Omental fat pad (tissue), 4 donors: ENCODE data around the gene SLC7A8. TPM values are rescaled to one million over a fixed set of nuclear protein-coding genes. Genes with fewer than 3 reads are reported as not detected.

Experiments used
- small RNA-seq: library from RNA; depleted of rRNA; stranded (forward); fragments of <200 nt; gene quantifications from one replicate; pipeline ENCODE3, GENCODE V24; 2016
- total RNA-seq, 4 donors: library from RNA; depleted of rRNA; stranded (reverse); fragments of >200 nt; gene quantifications; one replicate each; pipeline ENCODE4 v1.1.0, GENCODE V29; 2016

SLC7A8 gene
- total RNA-seq, 4 donors from 2014 or later = 40.2 to 106 (median 92.1) TPM

Small RNAs within 50 kb of the gene (small RNA-seq; reads per million reads assigned to genes)
- not detected for gene AL049829.1
- not detected for gene RNU6-1138P

Other genes with a start within 250 kb of the SLC7A8 start
- 10 to 100 TPM; 27.0 to 84.8 (median 32.0) TPM for gene HAUS4, start 226.6 kb downstream of the SLC7A8 start, total RNA-seq
- 10 to 100 TPM in 2 of 4 donors, 1 to 10 TPM in 2; 4.0 to 13.4 (median 9.9) TPM for gene AJUBA, start 201.1 kb downstream of the SLC7A8 start, total RNA-seq
- gene C14orf93, start 173.5 kb downstream of the SLC7A8 start, total RNA-seq = 10 to 100 TPM in 1 of 4 donors, 1 to 10 TPM in 3; 6.0 to 12.2 (median 8.4) TPM
- gene PSMB5, start 148.8 kb downstream of the SLC7A8 start, total RNA-seq = 100 to 1,000 TPM; 126 to 150 (median 129) TPM
- not detected for gene PSMB11, start 141.4 kb downstream of the SLC7A8 start, total RNA-seq
- 1 to 10 TPM; 1.6 to 4.9 (median 1.8) TPM for gene CDH24, start 126.1 kb downstream of the SLC7A8 start, total RNA-seq
- gene ACIN1, start 88.5 kb downstream of the SLC7A8 start, total RNA-seq = 100 to 1,000 TPM in 3 of 4 donors, 10 to 100 TPM in 1; 85.6 to 143 (median 120) TPM
- gene C14orf119, start 88.2 kb downstream of the SLC7A8 start, total RNA-seq = 10 to 100 TPM; 39.2 to 46.7 (median 43.6) TPM
- gene CIROP, start 78.7 kb downstream of the SLC7A8 start, total RNA-seq = under 1 TPM in 1 of 4 donors, not detected in 3; 0.25 TPM
- 1 to 10 TPM in 1 of 4 donors, under 1 TPM in 2, not detected in 1; 0.36 to 2.7 (median 0.37) TPM for gene CEBPE, start 64.4 kb downstream of the SLC7A8 start, total RNA-seq
- not detected for gene RNF212B, start 54.3 kb upstream of the SLC7A8 start, total RNA-seq
- gene HOMEZ, start 102.5 kb upstream of the SLC7A8 start, total RNA-seq = 10 to 100 TPM in 2 of 4 donors, 1 to 10 TPM in 2; 3.5 to 13.6 (median 10.6) TPM
- 10 to 100 TPM in 1 of 4 donors, 1 to 10 TPM in 3; 5.9 to 12.9 (median 6.9) TPM for gene PPP1R3E, start 119.2 kb upstream of the SLC7A8 start, total RNA-seq
- gene BCL2L2, start 123.2 kb upstream of the SLC7A8 start, total RNA-seq = 10 to 100 TPM; 37.2 to 62.7 (median 51.8) TPM
- 10 to 100 TPM; 58.2 to 78.4 (median 59.2) TPM for gene PABPN1, start 137.8 kb upstream of the SLC7A8 start, total RNA-seq
- gene SLC22A17, start 169.2 kb upstream of the SLC7A8 start, total RNA-seq = 10 to 100 TPM in 1 of 4 donors, 1 to 10 TPM in 3; 7.7 to 13.0 (median 8.4) TPM
- 10 to 100 TPM in 1 of 4 donors, 1 to 10 TPM in 3; 3.0 to 15.8 (median 7.1) TPM for gene EFS, start 181.5 kb upstream of the SLC7A8 start, total RNA-seq
- gene IL25, start 189.1 kb upstream of the SLC7A8 start, total RNA-seq = not detected
- gene CMTM5, start 193.4 kb upstream of the SLC7A8 start, total RNA-seq = not detected
- not detected for gene MYH6, start 224.6 kb upstream of the SLC7A8 start, total RNA-seq